ENCODE data around the gene TJP2.

Gene TJP2

GRCh38 chr9:69213647-69214046, 39.6 kb downstream of the TJP2 start:
- TF ChIP-seq POLR2A (IDR thresholded peaks at IDR 0.05; ENCODE audit: extremely low read depth, insufficient read length): no peak
- no peak for TF ChIP-seq MYC (IDR thresholded peaks at IDR 0.05; ENCODE audit: low read depth, low read length)
- TF ChIP-seq CTCF (IDR thresholded peaks at IDR 0.05; ENCODE audit: low read depth, low read length): no peak
- TF ChIP-seq, protein P1, sequence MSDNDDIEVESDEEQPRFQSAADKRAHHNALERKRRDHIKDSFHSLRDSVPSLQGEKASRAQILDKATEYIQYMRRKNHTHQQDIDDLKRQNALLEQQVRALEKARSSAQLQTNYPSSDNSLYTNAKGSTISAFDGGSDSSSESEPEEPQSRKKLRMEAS (IDR thresholded peaks at IDR 0.05; ENCODE audit: low read depth, low read length): no peak
- DNase-seq (ENCODE audit: low read depth): no peak
- H3K4me3 ChIP-seq (ENCODE audit: low read depth, low read length): no peak overlapping the region

DNA sequence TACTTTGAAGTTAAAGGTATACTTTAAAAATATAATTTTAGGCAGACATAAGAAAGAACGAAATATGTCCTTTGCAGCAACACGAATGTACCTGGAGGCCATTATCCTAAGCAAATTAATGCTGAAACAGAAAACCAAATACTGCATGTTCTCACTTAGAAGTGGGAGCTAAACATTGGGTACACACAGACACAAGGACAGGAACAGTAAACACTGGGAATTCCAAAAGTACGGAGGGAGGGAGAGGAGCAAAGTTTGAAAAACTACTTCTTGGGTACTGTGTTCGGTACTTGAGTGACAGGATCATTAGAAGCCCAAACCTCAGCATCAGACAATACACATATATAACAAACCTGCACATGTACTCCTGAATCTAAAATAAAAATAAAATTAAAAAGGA, 40.9 kb downstream of the TJP2 start:
- DNase-seq (ENCODE audit: low read depth): no peak
- no peak overlapping the region for H3K4me3 ChIP-seq (ENCODE audit: low read depth, low read length)
- no peak for TF ChIP-seq POLR2A (IDR thresholded peaks at IDR 0.05; ENCODE audit: extremely low read depth, insufficient read length)
- no peak for TF ChIP-seq MYC (IDR thresholded peaks at IDR 0.05; ENCODE audit: low read depth, low read length)
- TF ChIP-seq, protein P1 (IDR thresholded peaks at IDR 0.05; ENCODE audit: low read depth, low read length): no peak
- no peak for TF ChIP-seq CTCF (IDR thresholded peaks at IDR 0.05; ENCODE audit: low read depth, low read length)

- no peak overlapping the region for H3K4me3 ChIP-seq (ENCODE audit: low read depth, low read length)
- DNase-seq (ENCODE audit: low read depth): no peak
- no peak for TF ChIP-seq MYC (IDR thresholded peaks at IDR 0.05; ENCODE audit: low read depth, low read length)
- TF ChIP-seq CTCF (IDR thresholded peaks at IDR 0.05; ENCODE audit: low read depth, low read length): no peak
- no peak for TF ChIP-seq POLR2A (IDR thresholded peaks at IDR 0.05; ENCODE audit: extremely low read depth, insufficient read length)
- TF ChIP-seq, protein P1 (IDR thresholded peaks at IDR 0.05; ENCODE audit: low read depth, low read length): no peak
Observed at GRCh38 chr9:69215774-69216485, 41.9 kb downstream of the TJP2 start.

DNA sequence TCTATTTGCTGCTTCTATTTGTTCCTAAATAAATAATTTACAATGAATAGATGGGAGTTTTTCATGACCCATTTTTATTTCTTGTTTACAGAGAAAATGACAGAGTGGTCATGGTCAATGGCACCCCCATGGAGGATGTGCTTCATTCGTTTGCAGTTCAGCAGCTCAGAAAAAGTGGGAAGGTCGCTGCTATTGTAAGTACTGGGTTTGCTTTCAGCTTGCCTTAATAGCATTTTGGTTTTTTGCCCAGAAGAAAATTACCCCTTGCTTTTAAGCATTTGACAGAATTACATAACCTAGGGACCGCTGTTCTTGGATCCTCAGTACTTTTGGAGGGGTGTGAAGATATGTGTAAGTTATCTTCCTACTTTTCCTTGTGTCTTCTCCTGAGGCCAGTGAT, 44.1 kb downstream of the TJP2 start:
- no peak overlapping the region for H3K4me3 ChIP-seq (ENCODE audit: low read depth, low read length)
- no peak for DNase-seq (ENCODE audit: low read depth)
- TF ChIP-seq MYC (IDR thresholded peaks at IDR 0.05; ENCODE audit: low read depth, low read length) (no peak), POLR2A (IDR thresholded peaks at IDR 0.05; ENCODE audit: extremely low read depth, insufficient read length) (no peak), CTCF (IDR thresholded peaks at IDR 0.05; ENCODE audit: low read depth, low read length) (no peak)
- TF ChIP-seq, protein P1 (IDR thresholded peaks at IDR 0.05; ENCODE audit: low read depth, low read length): no peak

- TF ChIP-seq POLR2A (IDR thresholded peaks at IDR 0.05; ENCODE audit: extremely low read depth, insufficient read length): no peak
- TF ChIP-seq, protein P1 (IDR thresholded peaks at IDR 0.05; ENCODE audit: low read depth, low read length): no peak
- no peak for TF ChIP-seq MYC (IDR thresholded peaks at IDR 0.05; ENCODE audit: low read depth, low read length)
- TF ChIP-seq CTCF (IDR thresholded peaks at IDR 0.05; ENCODE audit: low read depth, low read length): no peak
- DNase-seq (ENCODE audit: low read depth): no peak
- H3K4me3 ChIP-seq (ENCODE audit: low read depth, low read length): no peak overlapping the region
Observed at GRCh38 chr9:69221036-69221435, 47.0 kb downstream of the TJP2 start.

Data from NB4 (cell line).